Stomach (tissue), 4 donors: ENCODE measurements around the gene PPP1R13L.
A peak's percentile ranks its signal among the peaks of the same experiment; 100 is the strongest.

ENCODE experiments used
- CTCF ChIP-seq, 7 experiments: fragments of 450-650 bp in 4 of 7; fragments of 200-600 bp in 3 of 7; sonication (generic) in 3 of 7; IDR thresholded peaks; one replicate each; pipeline ENCODE4 v1.5.1; 2016 to 2019; ENCODE audit warnings: antibody characterized with exemption in 7 of 7, control low read depth in 2 of 7, mild to moderate bottlenecking in 1 of 7
- EP300 ChIP-seq: sonication (generic); formaldehyde crosslinking; IDR thresholded peaks from one replicate; pipeline ENCODE4 v1.6.1; 2017; ENCODE audit warnings: antibody characterized with exemption
- POLR2A ChIP-seq, 4 donors: fragments of 450-650 bp; IDR thresholded peaks; one replicate each; pipeline ENCODE4 v1.6.1; 2016; ENCODE audit warnings: antibody characterized with exemption in 4 of 4, control low read depth in 2 of 4, mild to moderate bottlenecking in 1 of 4, moderate library complexity in 1 of 4
- POLR2AphosphoS5 ChIP-seq, 3 donors: sonication (generic); formaldehyde crosslinking; IDR thresholded peaks; one replicate each; pipeline ENCODE4 v1.6.1; 2016; ENCODE audit warnings: antibody characterized with exemption in 3 of 3

- TF ChIP-seq CTCF (IDR thresholded peaks at IDR 0.05) (no peak), POLR2A (IDR thresholded peaks at IDR 0.05) (no peak), POLR2AphosphoS5 (IDR thresholded peaks at IDR 0.05) (peak; percentile 53 to 70 (median 64)), EP300 (no peak)
Measured at GRCh38 chr19:45444318-45445041, 39.6 kb upstream of the PPP1R13L start.
